Urothelium cell line (cell line): ENCODE data around the gene CLCN5.

Source experiments
- DNase-seq: peaks from one replicate; pipeline ENCODE4 v3.0.0; 2011; ENCODE audit warnings: low spot score, mixed read lengths
- FAIRE-seq: peaks from 2 replicates; lab custom pipeline; 2011; peaks lifted over from hg19 to GRCh38; lab: Jason Lieb, UNC

The CLCN5 gene

DNA sequence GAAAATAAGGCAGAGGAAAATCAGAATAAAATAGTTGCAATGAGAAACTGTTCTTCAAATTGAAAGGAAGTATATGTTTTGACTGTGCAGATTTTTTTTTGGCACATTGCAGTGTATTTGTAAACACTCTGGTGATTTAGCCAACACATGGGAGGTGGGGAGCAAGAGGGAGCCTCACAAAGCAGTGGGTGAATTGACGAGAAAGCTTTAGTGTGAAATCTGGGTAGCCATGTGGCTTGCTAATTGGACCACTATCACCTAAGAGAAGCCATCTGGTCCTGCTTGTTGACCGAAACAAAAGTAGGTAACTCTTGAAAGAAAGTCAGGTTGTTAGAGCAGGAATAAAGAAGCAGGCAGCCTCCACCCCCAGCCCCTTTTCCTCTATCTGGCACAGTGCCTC, 10.4 kb downstream of the CLCN5 start:
- DNase-seq (no peak), FAIRE-seq (no peak)

DNA sequence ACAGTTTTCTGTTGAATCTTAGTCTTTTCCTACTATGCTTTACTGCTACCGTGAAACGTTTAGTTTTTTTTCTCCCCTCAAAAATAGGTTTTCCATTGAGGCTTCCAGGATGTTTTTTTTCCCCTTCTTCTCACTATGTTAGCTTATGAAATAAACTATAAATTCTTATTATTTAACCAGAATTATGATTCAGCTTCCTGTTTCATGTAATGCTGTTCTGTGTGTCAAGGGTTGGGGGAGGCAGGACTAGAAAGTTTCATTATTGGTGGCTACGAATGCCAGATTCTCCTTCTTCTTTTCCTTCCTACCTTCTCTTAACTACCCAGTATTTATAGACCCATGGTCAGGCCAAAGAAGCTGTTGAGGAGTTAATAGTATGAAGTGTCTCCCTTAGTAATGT, 11.8 kb downstream of the CLCN5 start:
- no peak for FAIRE-seq
- no peak for DNase-seq

DNA sequence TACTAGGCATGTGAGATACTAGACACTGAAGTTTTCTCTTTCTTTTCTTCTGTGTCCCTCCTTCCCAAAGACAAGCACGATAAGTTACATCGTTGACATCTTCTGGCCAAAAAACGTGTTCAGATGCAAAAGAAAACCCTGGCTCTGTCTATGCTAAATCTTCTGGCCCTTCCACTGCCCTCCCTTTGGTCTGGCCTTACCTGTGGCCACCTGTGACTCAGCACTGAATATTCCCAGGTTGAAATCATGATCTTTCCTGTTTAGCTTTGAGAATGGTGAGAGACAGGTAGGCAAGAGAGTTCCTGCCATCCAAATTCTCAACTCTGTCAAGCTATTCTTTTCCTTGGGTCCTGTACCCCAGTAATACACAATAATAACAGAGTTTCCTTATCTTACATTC, 12.3 kb downstream of the CLCN5 start:
- FAIRE-seq (no peak), DNase-seq (no peak)

DNA sequence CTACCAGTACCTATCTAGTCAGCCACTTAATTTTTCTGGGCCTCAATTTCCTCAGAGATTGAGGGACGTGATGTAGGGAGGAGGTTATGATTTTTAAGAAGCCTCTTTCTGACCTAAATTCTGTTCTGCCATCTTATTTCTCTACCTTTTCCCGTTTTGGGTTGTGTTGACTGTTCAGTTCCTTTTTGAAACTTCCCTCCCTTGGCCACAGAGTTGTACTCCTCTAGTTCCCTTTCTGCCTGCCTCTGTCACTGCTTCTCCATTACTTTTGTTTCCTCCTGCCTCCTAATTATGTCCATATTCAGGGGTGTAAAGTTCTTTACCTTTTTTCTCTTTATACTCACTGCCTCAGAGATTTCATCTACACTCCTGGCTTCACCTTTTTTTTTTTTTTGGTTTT, 25.4 kb downstream of the CLCN5 start:
- FAIRE-seq (no peak), DNase-seq (no peak)

DNA sequence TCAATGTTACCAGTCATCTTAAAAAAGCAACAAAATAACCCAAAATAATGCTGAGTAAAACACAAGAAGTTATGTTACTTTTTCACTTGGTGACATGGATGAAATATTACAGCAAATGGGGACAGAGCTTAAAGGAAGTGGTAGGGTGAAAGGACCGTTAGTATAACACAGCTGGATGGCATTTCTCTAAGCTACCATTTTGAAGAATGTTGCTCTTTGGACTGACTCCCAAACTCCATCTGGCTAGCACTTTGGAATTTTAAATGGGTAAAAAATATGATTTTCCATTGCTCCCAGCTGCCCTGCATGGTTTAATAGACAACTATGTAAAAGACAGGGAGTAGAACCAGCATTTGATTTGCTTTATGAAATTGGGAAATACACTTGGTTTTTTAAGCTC, 27.6 kb downstream of the CLCN5 start:
- FAIRE-seq (no peak), DNase-seq (no peak)

DNA sequence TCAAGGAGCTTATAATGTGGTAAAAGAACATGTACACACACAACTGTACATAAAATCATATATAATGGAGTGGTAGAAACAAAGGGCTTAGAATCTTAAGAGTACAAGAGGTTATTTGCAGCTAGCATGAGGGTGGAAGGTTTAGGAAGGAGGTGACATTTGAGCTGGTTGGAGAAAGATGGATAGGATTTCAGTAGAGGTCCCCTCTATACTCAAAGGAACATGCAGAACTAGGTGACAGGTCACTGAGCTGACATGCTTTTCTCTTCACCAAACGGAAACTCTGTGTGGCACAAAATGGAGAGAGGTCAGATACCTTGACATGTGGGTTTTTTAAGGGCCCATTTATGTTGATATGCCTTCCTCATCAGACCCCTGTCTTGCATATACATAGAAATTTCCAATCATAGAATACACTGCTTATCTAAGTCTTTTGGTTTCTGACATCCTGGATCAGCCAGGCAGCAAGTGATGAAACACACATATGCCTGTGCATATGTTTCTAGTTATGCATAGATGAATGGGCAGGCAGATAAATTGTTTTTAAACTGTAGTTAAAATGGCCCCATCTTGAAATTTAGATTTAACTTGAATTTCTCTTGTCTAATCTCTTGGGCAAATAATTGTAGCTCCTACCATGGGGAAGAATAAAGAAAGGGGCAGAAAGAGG, 29.3 kb downstream of the CLCN5 start:
- FAIRE-seq (no peak), DNase-seq (no peak)

DNA sequence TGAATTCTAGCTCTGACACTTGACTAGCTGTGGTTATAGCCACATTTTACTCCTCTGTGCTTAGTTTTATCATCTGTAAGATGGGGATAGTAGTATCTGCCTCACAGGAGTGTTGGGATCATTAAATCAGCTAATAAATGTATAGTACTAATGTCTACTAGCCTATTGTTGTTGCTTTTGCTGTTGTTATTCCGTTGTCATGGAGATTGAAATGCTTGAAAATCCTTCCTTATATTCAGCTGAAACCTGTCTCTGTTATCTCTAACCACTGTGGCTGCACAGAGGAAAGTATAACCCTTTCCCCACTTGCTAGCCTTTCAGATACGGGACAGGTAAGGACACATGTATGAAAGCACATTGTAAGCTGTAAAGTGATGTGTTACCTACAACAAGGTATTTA, 33.9 kb downstream of the CLCN5 start:
- FAIRE-seq (no peak), DNase-seq (no peak)

DNA sequence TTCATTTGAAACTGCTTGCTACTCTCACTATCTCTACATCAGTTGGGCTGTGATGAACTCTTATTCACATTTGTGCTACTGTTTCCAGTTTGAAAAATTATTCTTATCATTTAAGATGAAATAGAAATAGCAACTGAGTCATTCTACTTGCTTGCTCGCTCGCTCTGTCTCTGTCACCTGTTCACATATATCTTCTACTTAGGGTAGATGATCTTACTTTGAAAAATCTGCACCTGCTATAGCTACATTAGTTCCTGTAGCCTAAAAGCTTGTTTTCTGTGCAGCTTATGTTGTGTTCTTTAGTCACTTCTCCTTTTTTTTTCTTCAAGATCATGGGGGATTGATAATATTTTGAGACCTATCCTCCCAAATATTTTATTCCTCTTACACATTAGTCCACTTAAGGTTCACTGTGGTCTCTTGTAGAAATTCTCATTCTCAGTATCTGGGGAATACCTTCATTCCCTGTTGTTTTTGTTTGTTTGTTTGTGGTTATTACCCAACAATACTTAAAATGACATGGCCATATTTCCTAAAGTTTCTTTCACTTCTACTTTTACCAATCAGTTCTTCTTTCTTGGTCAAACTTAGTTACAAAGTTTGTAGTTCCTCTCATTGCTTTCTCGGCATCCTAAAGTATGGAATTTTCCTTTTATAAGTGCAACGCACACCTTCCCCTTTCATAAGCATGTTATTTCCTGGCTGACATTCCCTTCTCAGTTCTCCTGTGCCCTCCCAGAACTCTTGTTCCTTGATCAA, 36.5 kb downstream of the CLCN5 start:
- no peak for DNase-seq
- FAIRE-seq, result no peak

DNA sequence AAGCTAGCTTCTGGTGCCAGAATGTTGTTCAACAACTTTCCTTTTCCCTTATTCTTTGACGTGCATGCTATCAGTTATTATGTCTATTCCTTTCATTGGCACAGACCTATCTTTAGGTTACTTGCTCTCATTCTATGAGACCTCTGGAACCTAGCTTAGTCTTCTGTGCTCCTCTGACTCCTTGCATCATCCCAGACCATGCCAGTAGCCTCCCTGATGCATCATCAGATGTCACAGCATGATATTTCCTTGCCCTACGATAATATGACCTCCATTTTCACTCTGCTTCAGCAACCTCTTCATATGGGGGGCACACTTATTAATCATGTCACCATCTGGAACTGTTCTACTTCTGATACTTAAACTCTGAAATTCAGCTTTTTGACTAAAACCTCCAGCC, 37.2 kb downstream of the CLCN5 start:
- no peak for DNase-seq
- no peak for FAIRE-seq

DNA sequence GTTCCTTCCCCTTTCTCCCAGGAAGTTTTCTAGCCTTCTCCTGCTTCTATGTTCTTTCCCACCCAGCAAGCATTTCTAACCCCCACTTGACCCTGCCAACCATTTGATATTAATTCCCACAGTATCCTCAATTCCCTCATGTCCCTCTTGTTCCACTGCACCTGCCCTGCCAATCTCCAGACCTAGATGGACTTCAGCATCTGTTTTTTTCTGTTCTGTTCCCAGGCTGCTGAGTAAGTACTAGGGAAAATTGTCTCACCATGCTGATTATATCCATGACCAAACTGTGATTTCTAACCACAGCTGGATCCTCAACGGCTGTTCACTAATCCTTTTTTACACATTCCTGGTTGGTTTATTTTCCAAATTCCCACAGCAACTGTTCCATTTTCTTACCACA, 37.7 kb downstream of the CLCN5 start:
- DNase-seq, result no peak
- FAIRE-seq, result no peak

DNA sequence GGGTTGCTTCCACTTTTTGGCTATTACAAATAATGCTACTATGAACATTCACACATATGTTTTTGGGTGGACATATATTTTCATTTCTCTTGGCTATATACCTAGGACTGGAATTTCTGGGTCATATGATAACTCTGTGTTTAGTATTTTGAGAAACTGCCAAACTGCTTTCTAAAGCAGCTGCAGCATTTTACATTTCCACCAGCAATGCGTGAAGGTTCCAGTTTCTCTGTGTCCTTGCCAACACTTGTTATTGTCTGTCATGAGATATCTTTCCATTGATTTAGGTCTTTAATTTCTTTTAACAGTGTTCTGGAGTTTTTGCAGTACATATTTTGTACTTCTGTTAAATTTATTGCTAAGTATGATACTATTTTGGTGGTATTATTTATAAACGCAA, 48.3 kb downstream of the CLCN5 start:
- DNase-seq (no peak), FAIRE-seq (no peak)

DNA sequence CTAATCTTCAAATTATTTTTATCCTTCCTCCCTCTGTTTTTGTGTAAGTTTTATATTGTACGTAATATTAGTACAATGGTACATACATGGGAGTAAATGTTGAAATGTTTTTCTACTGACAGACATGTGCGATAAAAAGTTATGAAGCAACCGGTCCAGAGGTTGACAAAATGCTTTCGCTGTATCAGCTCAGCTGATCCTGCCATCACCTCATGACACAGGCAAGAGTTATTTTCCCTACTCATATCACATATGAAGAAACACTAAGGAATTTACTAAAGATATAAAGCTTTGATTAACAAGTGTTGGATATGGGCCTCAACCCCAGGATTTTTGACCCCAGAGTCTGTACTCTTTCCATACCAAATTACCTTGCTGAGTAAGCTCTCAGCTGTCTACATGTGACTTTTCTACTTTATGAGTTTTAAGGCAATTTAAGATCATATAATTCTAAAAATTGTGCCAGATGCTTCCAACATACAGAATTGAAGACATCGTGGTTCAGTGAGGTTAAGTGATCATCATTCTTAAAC, 50.0 kb downstream of the CLCN5 start:
- no peak for DNase-seq
- no peak for FAIRE-seq

DNA sequence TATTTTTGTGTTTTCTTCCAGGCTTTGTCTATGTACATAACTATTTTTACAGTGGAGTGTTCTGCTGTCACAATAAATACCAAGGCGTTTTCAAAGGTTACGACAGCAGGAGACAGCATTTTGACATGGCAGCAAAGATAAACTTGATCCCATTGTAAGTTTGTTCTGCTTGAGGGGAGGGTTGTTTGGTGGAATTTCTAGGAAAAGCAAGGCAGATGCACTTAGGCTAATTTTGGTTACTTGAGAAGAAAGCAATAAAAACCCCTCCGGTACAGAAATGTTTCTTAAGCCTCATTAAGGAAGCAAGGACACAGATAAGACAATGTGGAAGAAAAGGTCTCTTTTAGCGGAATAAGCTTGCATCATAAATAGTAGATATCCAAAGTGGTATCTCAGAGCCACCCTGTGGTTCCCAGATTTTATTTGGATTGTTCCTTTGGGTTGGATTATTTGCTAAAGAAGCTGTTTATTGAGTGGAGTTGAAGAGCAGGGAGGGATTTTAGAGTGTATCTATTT, 54.3 kb downstream of the CLCN5 start:
- DNase-seq, result no peak

DNA sequence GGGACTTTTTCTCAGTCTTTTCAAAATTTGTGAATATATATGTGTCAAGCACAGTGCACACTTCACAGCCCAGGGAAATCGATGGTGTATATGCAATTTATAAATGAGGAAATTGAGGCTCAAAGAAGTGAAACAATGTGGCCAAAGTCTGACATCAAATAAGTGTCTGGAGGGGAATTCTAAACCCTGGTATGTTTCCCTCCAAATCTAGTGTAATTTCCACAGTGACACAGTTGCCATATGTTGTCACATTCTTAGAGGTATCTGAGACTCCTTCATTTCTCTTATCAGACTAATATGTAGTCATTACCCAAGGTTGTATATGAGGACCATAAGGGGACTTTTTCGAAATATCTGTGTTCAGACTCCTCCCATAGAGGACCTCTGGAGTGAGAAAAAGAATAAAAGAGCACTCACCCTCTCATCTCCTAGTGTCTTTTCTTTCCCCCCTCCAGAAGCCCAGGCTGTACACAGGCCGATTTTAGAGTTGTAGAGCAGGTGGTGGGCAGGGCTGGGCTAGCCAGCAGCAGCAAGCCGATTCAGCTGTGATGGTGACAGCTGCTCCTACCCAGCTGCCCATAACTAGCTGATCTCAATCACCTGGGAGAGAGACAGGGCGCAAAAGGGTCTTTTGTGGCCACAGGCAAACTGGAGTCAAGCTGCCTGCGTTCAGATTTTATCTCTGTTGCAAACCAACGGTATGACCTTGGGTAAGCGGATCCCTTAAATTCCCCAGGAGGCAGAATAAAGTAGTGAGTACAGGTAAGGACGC, 55.1 kb downstream of the CLCN5 start:
- no peak for FAIRE-seq
- DNase-seq, result no peak

More for the DNA sequence above, 54.3 kb downstream of the CLCN5 start:
- FAIRE-seq, result no peak

DNA sequence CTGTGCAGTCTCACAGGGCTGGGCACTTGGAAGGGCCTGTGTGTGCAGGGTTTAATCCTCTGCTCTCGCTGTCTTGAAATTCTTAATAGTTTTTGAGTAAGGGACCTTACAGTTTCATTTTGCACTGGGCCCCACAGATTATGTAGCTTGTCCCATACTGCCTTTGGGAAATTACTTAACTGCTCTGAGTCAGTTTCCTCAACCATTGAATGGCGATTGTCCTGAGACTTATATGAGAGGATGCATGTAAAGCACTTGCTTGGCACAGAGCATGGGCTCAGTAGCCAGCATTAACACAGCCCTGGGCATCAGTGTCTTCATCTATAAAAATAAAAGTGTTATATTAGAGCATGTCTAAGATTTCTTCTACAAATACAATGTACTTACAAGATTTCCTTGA, 55.8 kb downstream of the CLCN5 start:
- FAIRE-seq (no peak), DNase-seq (no peak)

DNA sequence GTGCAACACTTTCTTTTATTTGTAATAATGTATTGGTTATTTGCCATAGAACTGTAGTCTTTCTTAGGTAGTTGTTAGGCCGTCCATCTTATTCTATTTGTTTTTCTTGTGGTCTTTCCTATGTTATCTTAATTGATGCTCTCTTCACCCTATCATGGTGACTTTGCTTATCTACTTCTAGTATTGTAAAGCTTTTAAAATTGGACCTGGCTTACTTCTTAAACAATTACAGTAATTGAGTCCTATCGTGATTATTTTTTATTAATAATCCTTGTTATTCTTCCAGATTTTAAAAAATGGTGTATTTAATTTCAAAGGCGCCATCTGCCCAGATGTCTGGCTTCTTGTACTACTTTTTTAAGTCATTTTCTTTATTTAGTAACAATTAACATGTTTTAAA, 63.7 kb downstream of the CLCN5 start:
- FAIRE-seq (no peak), DNase-seq (no peak)

DNA sequence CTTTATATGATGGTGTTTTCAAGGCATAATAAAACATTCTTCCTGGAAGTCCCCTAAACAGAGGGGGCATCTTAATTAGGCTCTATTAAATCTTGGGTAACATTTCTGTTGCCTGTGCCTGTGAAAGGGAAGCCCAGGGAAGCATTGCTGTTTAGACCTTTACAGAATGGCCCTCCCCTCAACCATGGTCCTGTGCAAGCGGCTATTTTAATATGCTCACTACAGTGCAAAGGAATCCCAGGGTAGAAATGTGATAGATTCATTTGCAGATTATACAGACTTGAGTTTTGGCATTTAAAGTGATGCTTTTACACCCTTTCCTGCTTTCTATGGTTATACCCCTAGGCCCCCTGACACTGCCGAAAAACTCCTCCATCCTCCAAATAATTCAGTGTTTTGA, 65.3 kb downstream of the CLCN5 start:
- no peak for FAIRE-seq
- DNase-seq, result no peak

DNA sequence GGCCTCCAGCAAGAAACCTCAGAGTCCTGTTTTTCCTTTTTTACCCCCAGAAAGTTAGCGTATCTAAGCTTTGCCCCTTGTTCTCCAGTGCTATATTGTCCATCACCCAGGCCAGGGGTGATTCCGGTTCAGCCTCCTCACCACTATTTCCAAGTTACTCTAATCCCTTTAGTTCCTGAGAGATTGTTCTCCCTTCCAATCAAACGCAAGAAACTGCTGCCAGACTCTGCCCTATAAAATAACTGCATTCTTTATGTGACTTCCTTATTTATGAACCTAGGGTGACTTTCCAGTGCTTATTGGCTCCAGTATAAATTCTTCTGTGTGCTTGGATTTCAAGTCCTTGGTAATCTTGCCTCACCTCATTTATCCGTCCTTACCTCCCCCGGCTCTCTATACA, 65.7 kb downstream of the CLCN5 start:
- FAIRE-seq (no peak), DNase-seq (no peak)

DNA sequence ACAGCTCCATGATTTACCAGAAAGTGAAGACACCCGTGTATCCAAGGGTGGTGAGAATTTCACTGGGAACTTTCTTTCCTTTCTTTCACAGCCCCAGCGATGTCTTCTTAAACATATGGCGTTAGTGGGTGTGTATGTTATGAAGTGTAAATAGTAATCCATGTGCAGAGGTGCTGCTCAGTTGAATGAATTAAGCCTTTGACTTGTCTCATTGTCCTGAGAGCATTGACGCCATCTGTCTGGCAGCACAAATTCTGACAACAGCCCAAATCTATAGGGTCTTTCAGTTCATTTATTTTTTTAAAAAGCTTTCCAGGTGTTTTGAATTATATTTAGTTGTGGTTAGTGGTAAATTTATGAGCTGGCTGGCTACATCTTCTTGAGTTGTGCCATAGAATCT, 69.4 kb downstream of the CLCN5 start:
- FAIRE-seq, result no peak
- DNase-seq, result no peak

DNA sequence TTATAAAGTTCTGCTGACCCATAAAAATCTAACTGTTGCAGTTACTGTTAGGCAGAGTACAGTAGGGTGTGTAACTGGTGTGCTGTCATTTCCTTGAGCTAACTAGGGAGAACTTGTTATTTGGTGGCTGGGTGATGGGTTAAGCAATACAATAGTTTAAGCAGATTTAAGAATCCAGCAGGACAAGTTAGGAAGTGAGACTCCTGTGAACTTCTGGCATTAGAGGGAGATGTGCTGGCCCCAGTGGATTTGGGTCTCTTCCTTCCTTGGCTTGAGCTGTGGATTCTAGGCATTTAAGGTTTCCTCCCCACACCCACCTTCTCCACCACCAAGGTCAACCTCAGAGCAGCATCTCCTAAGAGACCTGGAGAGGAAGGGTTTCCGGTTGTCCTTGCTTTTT, 70.5 kb downstream of the CLCN5 start:
- FAIRE-seq (no peak), DNase-seq (no peak)

DNA sequence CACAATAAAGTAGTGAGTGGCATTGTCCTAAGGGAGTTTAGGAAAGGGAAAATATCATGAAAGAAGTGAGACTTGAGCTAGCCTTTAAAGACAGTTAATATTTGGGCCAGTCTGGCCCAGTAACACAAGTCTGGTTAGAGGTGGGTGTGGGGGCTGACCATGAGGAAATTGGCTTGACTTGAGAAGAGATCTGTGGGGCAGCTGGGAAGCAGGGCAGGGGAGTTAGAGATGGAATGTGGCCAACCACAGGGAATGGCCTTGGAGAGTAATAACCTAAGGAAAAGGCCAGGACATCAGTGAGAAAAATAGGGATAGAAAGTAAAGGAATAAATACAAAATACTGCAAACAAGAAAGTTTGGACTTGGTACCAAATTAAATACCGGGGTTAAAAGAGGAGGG, 71.3 kb downstream of the CLCN5 start:
- DNase-seq (no peak), FAIRE-seq (no peak)
